GM12878 (cell line): Measurements from ENCODE around the gene MARCHF2. TPM values are rescaled to one million over a fixed set of nuclear protein-coding genes. Genes with fewer than 3 reads are reported as not detected.

Source experiments
- ATF7 ChIP-seq: fragments of 450-650 bp; IDR thresholded peaks from 2 replicates; pipeline ENCODE4 v1.6.1; 2016; ENCODE audit warnings: low read depth, mild to moderate bottlenecking
- BHLHE40 ChIP-seq, 2 experiments: fragments of 450-650 bp in 1 of 2; IDR thresholded peaks; 2 replicates each; pipeline ENCODE4 v1.6.1; 2011 to 2017; ENCODE audit warnings: low read depth in 2 of 2, borderline replicate concordance in 1 of 2, improper control_type of control experiment in 1 of 2, low read length in 1 of 2, mild to moderate bottlenecking in 1 of 2
- CUX1 ChIP-seq: IDR thresholded peaks from 2 replicates; pipeline ENCODE4 v1.6.1; 2012; ENCODE audit warnings: improper control_type of control experiment, low read depth, low read length; ENCODE audit not compliant: insufficient replicate concordance
- ELK1 ChIP-seq: IDR thresholded peaks from 2 replicates; pipeline ENCODE4 v1.6.1; 2012; ENCODE audit warnings: low read depth, low read length, improper control_type of control experiment
- FOXK2 ChIP-seq: fragments of 450-650 bp; IDR thresholded peaks from 2 replicates; pipeline ENCODE4 v1.6.1; 2017; ENCODE audit warnings: mild to moderate bottlenecking, moderate library complexity
- IKZF2 ChIP-seq, 2 experiments: fragments of 450-650 bp; IDR thresholded peaks; 2 replicates each; pipeline ENCODE4 v1.6.1; 2017; ENCODE audit warnings: mild to moderate bottlenecking in 2 of 2, moderate library complexity in 2 of 2
- KDM1A ChIP-seq: fragments of 200-600 bp; sonication (generic); IDR thresholded peaks from 2 replicates; pipeline ENCODE4 v1.6.1; 2016; ENCODE audit warnings: borderline replicate concordance
- PKNOX1 ChIP-seq: fragments of 450-650 bp; IDR thresholded peaks from 2 replicates; pipeline ENCODE4 v1.6.1; 2016; ENCODE audit warnings: mild to moderate bottlenecking
- PRDM15 ChIP-seq: fragments of 450-650 bp; formaldehyde crosslinking; IDR thresholded peaks from 2 replicates; pipeline ENCODE4 v1.4.0; 2020; ENCODE audit warnings: mild to moderate bottlenecking, moderate library complexity
- SMAD1 ChIP-seq: fragments of 450-650 bp; IDR thresholded peaks from 2 replicates; pipeline ENCODE4 v1.6.1; 2018; ENCODE audit warnings: mild to moderate bottlenecking, low read depth; ENCODE audit not compliant: partially characterized antibody
- SMAD5 ChIP-seq: IDR thresholded peaks from 2 replicates; pipeline ENCODE4 v1.6.1; 2016; ENCODE audit warnings: antibody characterized with exemption, low read depth
- SP1 ChIP-seq: IDR thresholded peaks from one replicate; pipeline ENCODE4 v1.6.1; 2011; ENCODE audit warnings: low read depth, low read length
- ZNF592 ChIP-seq: fragments of 450-650 bp; IDR thresholded peaks from 2 replicates; pipeline ENCODE4 v1.6.1; 2017; ENCODE audit warnings: mild to moderate bottlenecking, moderate library complexity
- polyA plus RNA-seq, 11 experiments: library from polyadenylated mRNA; depleted of rRNA in 4 of 11; unstranded in 6 of 11; stranded (reverse) in 5 of 11; fragments of >200 nt; fragmentation: Nextera tagmentation in 4 of 11; fragmentation: Illumina TruSeq in 1 of 11; extraction: Ambion mirVana in 4 of 11; extraction: Trizol in 1 of 11; gene quantifications; 1 replicate in 1 of 11; 2 replicates in 10 of 11; pipeline versions ENCODE4 v1.2.1 to v1.2.3, GENCODE V29; 2011 to 2016; ENCODE audit warnings: inconsistent platforms in 2 of 11, missing spikeins in 2 of 11, low read depth in 1 of 11
- total RNA-seq, 4 experiments: library from RNA; depleted of rRNA in 3 of 4; stranded (reverse); fragments of >200 nt in 3 of 4; fragmentation: Illumina TruSeq in 1 of 4; extraction: Trizol in 1 of 4; gene quantifications; 2 replicates each; pipeline versions ENCODE4 v1.2.1 to v1.2.3, GENCODE V29; 2013 to 2021

MARCHF2 gene
- total and polyA plus RNA-seq, 10 of the 15 experiments (the other 5 are each of a cell fraction or from before 2014, with no cell fraction given): 1.6 to 30.3 (median 10.8) TPM

- TF ChIP-seq SMAD5 (no peak), SMAD1 (no peak), ELK1 (peak; percentile 100), CUX1 (no peak), FOXK2 (no peak; the same call in 1 of the 2 replicates), PRDM15 (CRISPR knock-in tag) (peak; percentile 90), ATF7 (peak; percentile 100), BHLHE40 (IDR thresholded peaks at IDR 0.05; ENCODE audit: borderline replicate concordance in 1 of 2, low read depth in 2 of 2, low read length in 1 of 2) (peak in 1 of 2 experiments; percentile 49; a peak in 2 of 4 replicates), PKNOX1 (peak; percentile 100), KDM1A (no peak), IKZF2 (IDR thresholded peaks at IDR 0.05) (peak in 1 of 2 experiments; percentile 60; a peak in 1 of 4 replicates), SP1 (peak; percentile 97), ZNF592 (0 out of 2 replicates have a peak, but pooled peaks have one; percentile 66)
These were observed 23.1 kb upstream of the MARCHF2 start, which contains the start of gene RAB11B (continued) for GRCh38 chr19:8389891-8390616.
